Fibroblast of mammary gland (primary cell): Measurements from ENCODE around the gene JAZF1.

Experiments used
- DNase-seq: peaks from one replicate; pipeline ENCODE4 v3.0.0-alpha.2; 2010; ENCODE audit warnings: low read depth
- H3K4me3 ChIP-seq: 2 replicates; pipeline ENCODE4 v1.5.1; 2011; ENCODE audit warnings: low read depth, mild to moderate bottlenecking, low read length, moderate library complexity; ENCODE audit not compliant: control insufficient read depth
- TF ChIP-seq, protein P1 (sequence below): conservative IDR thresholded peaks from 2 replicates; pipeline ENCODE4 v1.5.1; 2011; ENCODE audit warnings: low read depth, low read length, inconsistent platforms; ENCODE audit not compliant: control insufficient read depth, insufficient read depth

The JAZF1 gene

DNA sequence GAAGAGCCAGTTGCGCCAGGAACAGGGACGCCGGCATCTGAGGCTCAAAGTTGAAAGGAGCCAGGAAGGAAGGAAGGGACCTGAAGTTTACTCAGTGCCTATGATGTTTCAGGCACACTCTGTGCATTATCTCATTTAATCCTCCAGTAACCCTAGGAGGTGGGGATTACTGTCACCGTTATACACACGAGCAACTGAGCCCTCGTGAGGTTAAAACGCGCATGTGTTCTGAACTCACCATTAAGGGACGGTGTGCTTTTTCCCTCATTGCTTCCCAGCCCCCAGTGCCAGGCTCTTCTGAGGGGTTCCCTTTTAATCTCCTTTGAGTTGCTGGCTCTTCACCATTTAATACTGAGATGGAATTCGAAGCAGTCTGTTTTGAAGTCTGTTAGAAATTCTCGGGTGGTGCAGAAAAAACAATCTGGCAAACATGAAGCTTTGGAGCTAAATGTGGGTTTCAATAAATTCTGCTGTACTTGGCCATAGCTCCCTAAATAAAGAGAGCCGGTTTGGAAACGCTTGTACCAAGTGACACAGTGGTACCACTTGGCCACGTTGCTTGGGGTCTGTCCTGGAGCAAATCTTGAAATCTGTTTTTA, 338.4 kb downstream of the JAZF1 start:
- H3K4me3 ChIP-seq = no peak overlapping the region
- peak; percentile 15 for DNase-seq
- TF ChIP-seq, protein P1, sequence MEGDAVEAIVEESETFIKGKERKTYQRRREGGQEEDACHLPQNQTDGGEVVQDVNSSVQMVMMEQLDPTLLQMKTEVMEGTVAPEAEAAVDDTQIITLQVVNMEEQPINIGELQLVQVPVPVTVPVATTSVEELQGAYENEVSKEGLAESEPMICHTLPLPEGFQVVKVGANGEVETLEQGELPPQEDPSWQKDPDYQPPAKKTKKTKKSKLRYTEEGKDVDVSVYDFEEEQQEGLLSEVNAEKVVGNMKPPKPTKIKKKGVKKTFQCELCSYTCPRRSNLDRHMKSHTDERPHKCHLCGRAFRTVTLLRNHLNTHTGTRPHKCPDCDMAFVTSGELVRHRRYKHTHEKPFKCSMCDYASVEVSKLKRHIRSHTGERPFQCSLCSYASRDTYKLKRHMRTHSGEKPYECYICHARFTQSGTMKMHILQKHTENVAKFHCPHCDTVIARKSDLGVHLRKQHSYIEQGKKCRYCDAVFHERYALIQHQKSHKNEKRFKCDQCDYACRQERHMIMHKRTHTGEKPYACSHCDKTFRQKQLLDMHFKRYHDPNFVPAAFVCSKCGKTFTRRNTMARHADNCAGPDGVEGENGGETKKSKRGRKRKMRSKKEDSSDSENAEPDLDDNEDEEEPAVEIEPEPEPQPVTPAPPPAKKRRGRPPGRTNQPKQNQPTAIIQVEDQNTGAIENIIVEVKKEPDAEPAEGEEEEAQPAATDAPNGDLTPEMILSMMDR = no peak

DNA sequence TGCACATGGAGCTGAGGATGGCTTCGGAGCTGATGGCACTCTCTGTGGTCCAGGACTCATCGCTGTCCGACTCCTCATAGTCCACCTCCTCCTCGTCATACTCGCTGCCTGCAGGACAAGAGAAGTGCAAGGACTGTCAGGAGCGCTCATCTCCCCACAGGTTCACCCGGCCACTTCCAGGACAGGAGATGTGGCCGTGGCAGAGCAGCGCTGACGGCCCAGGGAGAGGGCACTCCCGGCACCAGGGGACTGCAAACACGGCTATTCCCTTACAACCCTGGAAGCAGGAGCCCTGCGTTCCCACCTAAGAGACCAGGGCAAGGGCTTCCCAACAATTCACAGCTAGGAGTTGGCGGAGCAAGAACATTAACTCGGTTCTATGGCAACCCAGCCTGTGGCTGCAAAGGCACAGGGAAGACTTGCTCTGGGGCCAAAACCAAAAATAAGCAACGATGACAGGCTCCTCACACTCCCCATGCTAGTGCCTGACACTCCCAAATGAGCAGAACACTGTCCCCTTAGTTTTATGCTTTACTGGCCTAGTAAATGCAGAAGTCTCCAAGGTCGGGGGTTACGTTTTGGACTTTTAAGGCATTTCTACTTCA, 339.7 kb downstream of the JAZF1 start:
- no peak overlapping the region for H3K4me3 ChIP-seq
- TF ChIP-seq, protein P1 = no peak
- DNase-seq = no peak

DNA sequence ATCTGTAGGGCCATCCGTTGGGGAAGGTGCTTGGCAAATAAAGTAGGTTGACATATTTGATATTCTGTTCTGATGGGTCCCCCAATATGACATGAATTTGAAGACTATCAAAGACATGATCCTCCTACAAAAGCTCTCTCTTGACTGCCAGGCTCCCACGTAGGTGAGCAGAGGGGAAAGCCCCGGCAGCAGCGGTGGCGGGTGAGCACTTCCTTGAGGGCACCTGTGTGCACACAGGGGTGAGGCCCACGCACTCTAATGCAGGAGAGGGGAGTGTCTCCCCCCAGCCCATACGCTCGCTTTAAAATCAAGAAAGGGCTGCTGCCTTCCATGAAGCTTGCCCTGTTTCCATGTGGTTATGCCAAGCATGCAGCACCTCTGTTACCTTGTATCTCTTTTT, 340.3 kb downstream of the JAZF1 start:
- no peak overlapping the region for H3K4me3 ChIP-seq
- TF ChIP-seq, protein P1 = no peak
- no peak for DNase-seq

DNA sequence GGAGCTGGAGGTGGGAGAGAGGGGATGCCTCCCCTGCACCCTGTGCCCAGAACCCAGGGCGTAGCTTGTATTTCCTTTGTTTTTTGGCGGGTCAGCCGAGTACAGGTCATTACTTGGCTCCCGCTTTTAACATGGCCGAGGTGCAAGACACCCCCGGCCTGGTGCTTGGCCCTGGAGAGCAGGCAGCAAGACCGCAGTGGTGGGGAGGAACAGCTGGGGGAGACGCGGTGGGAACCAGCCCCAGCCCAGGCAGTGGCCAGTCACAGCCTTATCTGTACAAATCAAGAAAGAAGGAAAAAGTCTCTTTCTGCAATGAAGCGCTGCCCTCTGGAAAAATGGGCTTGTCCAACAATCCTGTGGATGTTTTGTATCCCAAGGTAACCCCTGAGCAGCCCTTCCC, 341.5 kb downstream of the JAZF1 start:
- DNase-seq = no peak
- TF ChIP-seq, protein P1 = no peak

DNA sequence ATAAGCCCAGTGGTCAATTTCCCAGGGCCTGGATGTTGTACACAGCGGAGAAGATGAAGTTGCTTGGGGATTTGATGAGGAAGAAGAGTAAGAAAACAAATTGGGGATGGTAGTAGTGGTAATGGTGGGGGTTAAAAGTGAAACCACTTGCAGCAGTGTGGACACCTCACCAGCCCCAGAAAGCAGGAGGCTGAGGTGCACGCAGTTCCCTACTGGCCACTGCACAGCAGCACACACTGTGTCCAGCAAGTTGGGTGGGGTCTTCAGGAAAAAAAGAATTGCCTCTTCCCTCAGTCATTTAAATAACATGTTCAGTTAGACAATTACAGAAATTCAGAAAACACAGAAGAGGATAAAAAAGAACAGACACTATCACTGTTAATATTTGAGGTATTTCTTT, 344.1 kb downstream of the JAZF1 start:
- DNase-seq = no peak
- H3K4me3 ChIP-seq = no peak overlapping the region
- TF ChIP-seq, protein P1 = no peak

More for the DNA sequence above, 341.5 kb downstream of the JAZF1 start:
- H3K4me3 ChIP-seq = no peak overlapping the region

DNA sequence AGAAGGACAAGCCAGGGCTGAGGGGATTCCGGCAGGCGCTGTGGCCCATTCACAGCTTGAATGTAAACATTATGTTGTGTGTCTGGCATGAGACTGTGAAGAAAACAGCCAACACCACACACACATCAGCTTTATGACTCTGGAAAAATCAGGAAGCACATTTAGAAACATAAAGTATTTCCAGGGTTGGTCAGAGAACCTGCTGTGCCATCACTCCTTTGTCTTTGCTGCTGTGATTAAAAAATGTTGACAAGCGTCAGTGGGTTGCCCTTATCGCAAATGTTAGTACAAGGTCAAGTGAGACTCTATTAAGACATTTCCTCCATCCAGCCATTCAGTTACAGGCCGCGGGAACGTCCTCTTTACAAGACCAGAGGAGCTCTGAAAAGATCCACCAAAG, 345.2 kb downstream of the JAZF1 start:
- no peak overlapping the region for H3K4me3 ChIP-seq
- no peak for DNase-seq
- TF ChIP-seq, protein P1 = no peak
